Mesendoderm (in vitro differentiated cells): ENCODE results near the gene RYR2.

Experiments
- DNase-seq: peaks from one replicate; pipeline ENCODE4 v3.0.0; 2013
- H2AK5ac ChIP-seq: 2 replicates; pipeline ENCODE4 v1.6.1; 2013; ENCODE audit warnings: low read length, inconsistent platforms
- H2BK120ac ChIP-seq: 2 replicates; pipeline ENCODE4 v1.6.1; 2013; ENCODE audit warnings: low read depth, mild to moderate bottlenecking, low read length, moderate library complexity, mixed read lengths
- H2BK15ac ChIP-seq: replicated peaks from 2 replicates; pipeline ENCODE4 v1.6.1; 2013; ENCODE audit warnings: low read depth, mild to moderate bottlenecking, moderate library complexity
- H2BK5ac ChIP-seq: 2 replicates; pipeline ENCODE4 v1.6.1; 2013; ENCODE audit warnings: low read length, inconsistent platforms
- H3K18ac ChIP-seq: 2 replicates; pipeline ENCODE4 v1.6.1; 2013; ENCODE audit warnings: mild to moderate bottlenecking, low read length, mixed read lengths
- H3K23ac ChIP-seq: one replicate; pipeline ENCODE4 v1.6.1; 2013; ENCODE audit warnings: low read length
- H3K27ac ChIP-seq: 2 replicates; pipeline ENCODE4 v1.5.1; 2013; ENCODE audit warnings: low read depth, mild to moderate bottlenecking, inconsistent platforms, low read length, moderate library complexity
- H3K27me3 ChIP-seq: 2 replicates; pipeline ENCODE4 v1.6.1; 2013; ENCODE audit warnings: low read length, control low read depth, mild to moderate bottlenecking, inconsistent platforms; ENCODE audit not compliant: insufficient read depth, poor library complexity
- H3K36me3 ChIP-seq: 2 replicates; pipeline ENCODE4 v1.6.1; 2013; ENCODE audit warnings: low read length, inconsistent platforms; ENCODE audit not compliant: control insufficient read depth, insufficient read depth
- H3K4ac ChIP-seq: one replicate; pipeline ENCODE4 v1.6.1; 2013; ENCODE audit warnings: low read depth, mild to moderate bottlenecking, low read length, moderate library complexity
- H3K4me1 ChIP-seq: 2 replicates; pipeline ENCODE4 v1.6.1; 2013; ENCODE audit warnings: low read depth, low read length, inconsistent platforms; ENCODE audit not compliant: control insufficient read depth
- H3K4me2 ChIP-seq: 2 replicates; pipeline ENCODE4 v1.6.1; 2013; ENCODE audit warnings: low read length
- H3K4me3 ChIP-seq: 2 replicates; pipeline ENCODE4 v1.5.1; 2013; ENCODE audit warnings: mild to moderate bottlenecking, low read length
- H3K56ac ChIP-seq: one replicate; pipeline ENCODE4 v1.6.1; 2013; ENCODE audit warnings: low read length
- H3K79me1 ChIP-seq: 2 replicates; pipeline ENCODE4 v1.6.1; 2013; ENCODE audit warnings: low read length, inconsistent platforms
- H3K79me2 ChIP-seq: 2 replicates; pipeline ENCODE4 v1.6.1; 2013; ENCODE audit warnings: mild to moderate bottlenecking, low read length; ENCODE audit not compliant: control insufficient read depth, insufficient read depth
- H3K9ac ChIP-seq: 2 replicates; pipeline ENCODE4 v1.6.1; 2013; ENCODE audit warnings: low read length, inconsistent platforms
- H4K5ac ChIP-seq: one replicate; pipeline ENCODE4 v1.6.1; 2013; ENCODE audit warnings: low read length
- H4K8ac ChIP-seq: one replicate; pipeline ENCODE4 v1.6.1; 2013; ENCODE audit warnings: low read depth, mild to moderate bottlenecking, control low read depth, low read length, moderate library complexity
- WGBS: extraction: QIAGEN DNeasy Blood & Tissue Kit; methylation state at CpG from one replicate; pipeline ENCODE4 v1.1.7; 2013; ENCODE audit warnings: low lambda C conversion rate, missing lambda C conversion rate; ENCODE audit not compliant: insufficient coverage; ENCODE audit errors: extremely low coverage; 5-methylcytosine and 5-hydroxymethylcytosine counted together

Gene RYR2

GRCh38 chr1:237471956-237472355 is 430.0 kb downstream of the RYR2 start:
- Histone ChIP-seq H3K9ac (no peak overlapping the region), H3K4me3 (no peak overlapping the region), H3K27me3 (no peaks in the 10 kb centered on the region), H3K18ac (no peak overlapping the region), H2BK5ac (no peak overlapping the region), H4K5ac (no peak overlapping the region), H3K4me1 (no peaks in the 10 kb centered on the region), H3K23ac (no peak overlapping the region), H3K4me2 (no peak overlapping the region), H2AK5ac (no peak overlapping the region), H3K79me1 (no peaks in the 10 kb centered on the region), H2BK120ac (no peak overlapping the region), H3K27ac (no peak overlapping the region), H4K8ac (no peak overlapping the region), H2BK15ac (no peak overlapping the region), H3K36me3 (no peaks in the 10 kb centered on the region), H3K56ac (no peak overlapping the region), H3K79me2 (no peaks in the 10 kb centered on the region), H3K4ac (no peak overlapping the region)
- DNase-seq: no peak
- no CpG with 5 or more reads among the region's 2 CpGs for WGBS

DNA sequence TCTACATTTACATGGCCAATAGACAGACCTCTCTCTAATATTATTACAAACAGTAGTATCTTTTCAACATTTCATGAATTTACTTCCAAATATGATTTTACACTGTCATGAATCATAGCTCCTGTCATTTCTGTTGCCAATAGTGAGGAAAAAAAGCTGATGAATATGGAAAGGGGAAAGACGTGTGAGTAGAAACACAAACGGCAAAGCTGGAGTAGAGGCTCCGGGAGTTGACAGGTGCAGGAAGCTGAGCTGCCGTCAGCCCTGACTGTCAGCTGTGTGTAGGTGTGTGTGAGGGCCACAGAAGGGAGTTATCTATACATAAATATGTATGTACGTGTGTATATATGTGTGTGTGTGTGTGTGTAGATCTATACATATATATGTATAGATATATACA is 431.9 kb downstream of the RYR2 start:
- no peak overlapping the region for H3K4ac ChIP-seq
- no peaks in the 10 kb centered on the region for H3K36me3 ChIP-seq
- no peak overlapping the region for H2BK5ac ChIP-seq
- DNase-seq: no peak
- H3K27ac ChIP-seq: no peak overlapping the region
- no CpG with 5 or more reads among the region's 5 CpGs for WGBS
- H3K4me1 ChIP-seq: no peaks in the 10 kb centered on the region
- no peaks in the 10 kb centered on the region for H3K79me1 ChIP-seq
- no peak overlapping the region for H2BK120ac ChIP-seq
- H2BK15ac ChIP-seq: no peak overlapping the region
- no peaks in the 10 kb centered on the region for H3K27me3 ChIP-seq
- no peak overlapping the region for H2AK5ac ChIP-seq
- no peak overlapping the region for H4K5ac ChIP-seq
- H3K79me2 ChIP-seq: no peaks in the 10 kb centered on the region
- H3K18ac ChIP-seq: no peak overlapping the region
- no peak overlapping the region for H4K8ac ChIP-seq
- H3K23ac ChIP-seq: no peak overlapping the region
- no peak overlapping the region for H3K9ac ChIP-seq
- H3K56ac ChIP-seq: no peak overlapping the region
- no peak overlapping the region for H3K4me3 ChIP-seq
- no peak overlapping the region for H3K4me2 ChIP-seq

DNA sequence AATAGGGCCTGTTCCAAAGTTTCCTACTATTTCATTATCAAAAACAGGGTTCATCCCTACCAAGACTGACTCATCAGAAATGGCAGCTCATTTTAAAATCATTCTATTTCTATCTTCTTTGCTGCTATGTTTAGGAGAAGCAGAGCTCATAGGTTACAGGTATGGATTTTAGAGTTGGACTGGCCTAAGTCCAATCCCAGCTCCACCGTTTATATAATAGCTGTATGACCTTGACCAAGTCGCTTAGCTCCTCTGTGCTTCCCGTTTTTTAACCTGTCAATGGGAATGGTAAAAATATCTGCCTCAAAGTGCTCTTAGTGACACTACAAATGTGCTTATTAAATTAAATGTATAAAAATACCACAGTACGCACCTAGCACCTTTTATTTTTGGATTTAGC is 436.1 kb downstream of the RYR2 start:
- no peaks in the 10 kb centered on the region for H3K4me1 ChIP-seq
- H2BK5ac ChIP-seq: no peak overlapping the region
- H3K23ac ChIP-seq: no peak overlapping the region
- H2BK15ac ChIP-seq: no peak overlapping the region
- no peak overlapping the region for H3K18ac ChIP-seq
- no peak overlapping the region for H3K56ac ChIP-seq
- H3K27ac ChIP-seq: no peak overlapping the region
- H3K4me3 ChIP-seq: no peak overlapping the region
- H3K27me3 ChIP-seq: no peaks in the 10 kb centered on the region
- DNase-seq: no peak
- H3K79me2 ChIP-seq: no peaks in the 10 kb centered on the region
- no peak overlapping the region for H4K8ac ChIP-seq
- H3K4ac ChIP-seq: no peak overlapping the region
- H4K5ac ChIP-seq: no peak overlapping the region
- H2BK120ac ChIP-seq: no peak overlapping the region
- no peak overlapping the region for H3K9ac ChIP-seq
- H3K36me3 ChIP-seq: no peaks in the 10 kb centered on the region
- H3K79me1 ChIP-seq: no peaks in the 10 kb centered on the region
- no CpG with 5 or more reads among the region's 4 CpGs for WGBS
- no peak overlapping the region for H2AK5ac ChIP-seq
- H3K4me2 ChIP-seq: no peak overlapping the region

- Histone ChIP-seq H3K18ac (no peak overlapping the region), H3K56ac (no peak overlapping the region), H3K9ac (no peak overlapping the region), H3K79me2 (no peaks in the 10 kb centered on the region), H4K8ac (no peak overlapping the region), H3K4me1 (no peaks in the 10 kb centered on the region), H4K5ac (no peak overlapping the region), H3K4me3 (no peak overlapping the region), H3K27me3 (no peaks in the 10 kb centered on the region), H2AK5ac (no peak overlapping the region), H2BK5ac (no peak overlapping the region), H2BK120ac (no peak overlapping the region), H3K79me1 (no peaks in the 10 kb centered on the region), H3K27ac (no peak overlapping the region), H3K36me3 (no peaks in the 10 kb centered on the region), H3K4me2 (no peak overlapping the region), H3K23ac (no peak overlapping the region), H2BK15ac (no peak overlapping the region), H3K4ac (no peak overlapping the region)
- WGBS: no CpG with 5 or more reads among the region's 3 CpGs
- DNase-seq: no peak
These were observed 436.9 kb downstream of the RYR2 start for GRCh38 chr1:237478842-237479241.

GRCh38 chr1:237482777-237483176 is 440.8 kb downstream of the RYR2 start:
- no peak overlapping the region for H4K8ac ChIP-seq
- no peak overlapping the region for H3K4me3 ChIP-seq
- peak; percentile 5 for DNase-seq
- H3K36me3 ChIP-seq: no peaks in the 10 kb centered on the region
- no peak overlapping the region for H2BK120ac ChIP-seq
- no peak overlapping the region for H3K9ac ChIP-seq
- H3K23ac ChIP-seq: no peak overlapping the region
- no peaks in the 10 kb centered on the region for H3K79me2 ChIP-seq
- H3K4me1 ChIP-seq: peaks cover 2% of the 10 kb centered on the region
- H3K18ac ChIP-seq: no peak overlapping the region
- no peaks in the 10 kb centered on the region for H3K27me3 ChIP-seq
- no peak overlapping the region for H2BK5ac ChIP-seq
- H4K5ac ChIP-seq: no peak overlapping the region
- H3K27ac ChIP-seq: no peak overlapping the region
- WGBS: no CpG with 5 or more reads among the region's 2 CpGs
- no peak overlapping the region for H2BK15ac ChIP-seq
- no peak overlapping the region for H3K56ac ChIP-seq
- no peak overlapping the region for H2AK5ac ChIP-seq
- H3K4ac ChIP-seq: no peak overlapping the region
- no peak overlapping the region for H3K4me2 ChIP-seq
- H3K79me1 ChIP-seq: no peaks in the 10 kb centered on the region

DNA sequence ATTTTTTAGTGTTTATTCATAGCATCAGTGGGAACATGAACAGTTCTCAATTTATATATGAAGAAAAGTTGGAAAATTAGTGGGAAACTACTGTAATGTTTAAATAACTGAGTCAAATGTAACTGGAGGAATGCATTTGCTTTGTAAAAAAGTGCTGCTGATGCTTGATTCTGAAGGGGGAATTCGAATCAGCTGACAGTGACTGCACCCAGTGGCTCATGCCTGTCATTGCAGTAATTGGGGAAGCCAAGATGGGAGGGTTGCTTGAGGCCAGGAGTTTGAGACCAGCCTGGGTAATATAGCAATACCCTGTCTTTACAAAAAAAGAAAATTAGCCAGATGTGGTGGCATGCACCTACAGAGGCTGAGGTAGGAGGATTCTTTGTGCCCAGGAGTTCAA is 450.4 kb downstream of the RYR2 start:
- Histone ChIP-seq H2BK15ac (no peak overlapping the region), H3K56ac (no peak overlapping the region), H3K4me3 (no peak overlapping the region), H3K79me2 (no peaks in the 10 kb centered on the region), H3K4me1 (no peaks in the 10 kb centered on the region), H2BK5ac (no peak overlapping the region), H3K4ac (no peak overlapping the region), H3K23ac (no peak overlapping the region), H3K27me3 (no peaks in the 10 kb centered on the region), H4K8ac (no peak overlapping the region), H3K36me3 (no peaks in the 10 kb centered on the region), H3K27ac (no peak overlapping the region), H2BK120ac (no peak overlapping the region), H4K5ac (no peak overlapping the region), H3K79me1 (no peaks in the 10 kb centered on the region), H3K18ac (no peak overlapping the region), H3K4me2 (no peak overlapping the region), H2AK5ac (no peak overlapping the region), H3K9ac (no peak overlapping the region)
- DNase-seq: peak; percentile 45
- WGBS: no CpG with 5 or more reads among the region's 1 CpG
